HG02943 (cell line): Measurements from ENCODE around the gene BUD23.
"Not testable (repeated sequence)": the region's sequence is repeated elsewhere in the genome, so short reads cannot be mapped to it uniquely, and the experiment has no call there.

Experiments
- ATAC-seq: cut with Tn5 transposase; IDR thresholded peaks from one replicate; pipeline ENCODE4 v1.9.1; 2021; ENCODE audit warnings: mild to moderate bottlenecking, low read depth, moderate library complexity; ENCODE audit not compliant: unreplicated experiment

BUD23 gene

DNA sequence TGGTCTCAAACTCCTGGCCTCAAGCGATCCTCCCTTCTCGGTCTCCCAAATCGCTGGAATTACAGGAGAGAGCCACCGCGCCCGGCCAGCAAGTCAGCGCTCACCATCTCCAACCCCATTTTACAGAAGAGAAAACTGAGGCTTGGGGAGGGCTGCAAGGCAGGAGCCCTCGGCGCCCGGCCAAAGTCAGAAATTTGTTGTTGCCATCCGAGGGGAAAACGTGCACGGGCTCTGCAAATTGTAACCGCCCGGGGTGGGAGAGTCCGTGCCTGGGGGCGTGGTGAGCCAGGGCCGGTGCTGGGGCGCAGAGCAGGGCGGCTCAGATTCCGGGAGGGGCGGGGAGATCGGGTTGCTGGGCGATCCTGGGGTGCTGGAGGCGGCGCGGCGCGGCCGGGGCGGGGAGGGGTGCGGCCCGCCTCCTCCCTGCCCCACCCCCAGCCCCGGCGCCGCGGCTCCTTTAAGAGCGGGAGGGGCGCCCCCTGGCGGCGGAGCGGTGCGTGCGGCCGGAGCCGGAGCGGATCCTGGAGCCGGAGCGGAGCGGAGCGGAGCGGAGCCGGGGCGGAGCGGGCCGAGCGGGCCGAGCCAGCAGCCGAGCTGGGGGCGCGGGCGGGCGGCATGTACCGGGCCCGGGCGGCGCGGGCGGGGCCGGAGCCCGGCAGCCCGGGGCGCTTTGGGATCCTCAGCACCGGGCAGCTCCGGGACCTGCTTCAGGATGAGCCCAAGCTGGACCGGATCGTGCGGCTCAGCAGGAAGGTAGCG, 15.9 kb upstream of the BUD23 start, which contains the start of gene VPS37D:
Gene VPS37D, plus strand, starts transcription at position 488 of the 759 bp plus-strand sequence. Its CDS starts 128 bp downstream, at position 616.
- peak; percentile 88 for ATAC-seq

DNA sequence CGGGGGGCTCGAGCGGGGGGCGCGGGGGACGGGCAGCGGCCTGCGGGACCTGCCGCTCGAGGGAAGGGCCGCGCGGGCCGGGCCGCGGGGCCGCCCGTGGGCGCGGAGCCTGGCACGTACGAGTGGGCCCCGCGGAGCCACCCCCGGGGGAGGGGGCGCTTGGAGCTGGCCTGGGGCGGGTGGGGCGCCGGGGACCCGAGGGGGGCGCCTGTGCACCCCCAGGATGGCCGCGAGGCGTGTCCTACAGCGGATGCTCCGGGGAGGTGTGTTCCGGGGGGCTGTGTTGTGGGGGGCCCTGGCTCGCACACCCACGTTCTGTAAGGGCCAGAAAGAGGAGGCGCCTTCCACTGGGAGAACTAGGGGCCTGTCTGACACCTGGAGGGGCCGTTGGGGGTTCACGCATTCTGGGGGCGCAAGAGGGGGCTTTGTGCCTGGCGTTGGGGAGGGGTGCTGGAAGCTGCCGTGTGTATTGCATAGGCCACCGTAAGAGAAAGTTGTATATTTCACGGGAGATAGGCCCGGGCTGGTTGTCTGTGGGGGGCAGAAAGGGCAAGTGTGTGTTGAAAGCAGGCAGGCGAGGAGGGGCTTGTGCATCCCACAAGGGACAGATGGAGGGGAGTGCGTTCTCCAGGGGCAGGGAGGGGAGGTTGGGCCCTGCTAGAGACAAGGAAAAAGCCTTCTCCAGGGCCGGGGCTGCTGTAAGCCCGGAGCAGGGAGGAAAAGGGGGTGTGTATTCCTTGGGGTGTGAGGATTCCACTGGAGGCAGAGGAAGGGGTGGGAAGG, 15.1 kb upstream of the BUD23 start:
- ATAC-seq: no peak

DNA sequence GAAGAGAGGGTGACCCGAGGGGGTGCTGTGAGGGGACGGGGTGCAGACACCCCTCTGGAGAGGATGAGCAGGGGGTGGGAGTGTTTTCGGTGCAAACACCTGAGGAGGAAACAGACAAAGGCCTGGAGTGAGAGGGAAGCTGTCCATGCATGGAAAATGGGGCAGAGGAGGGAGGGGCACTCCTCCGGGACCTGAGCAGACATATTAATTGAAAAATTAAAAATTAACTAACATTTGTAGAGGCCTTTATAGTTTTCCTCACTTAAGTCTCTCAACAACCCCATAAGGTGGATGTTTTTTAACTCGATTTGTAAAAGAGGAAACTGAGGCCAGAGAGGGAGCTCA, 14.5 kb upstream of the BUD23 start:
- ATAC-seq: no peak

- no peak for ATAC-seq
Measured at GRCh38 chr7:73669288-73669701, 14.1 kb upstream of the BUD23 start.

- no peak for ATAC-seq
Measured at GRCh38 chr7:73669858-73670385, 13.5 kb upstream of the BUD23 start.

- no peak for ATAC-seq
Measured at GRCh38 chr7:73671322-73671661, 12.1 kb upstream of the BUD23 start.

GRCh38 chr7:73671857-73672445, 11.4 kb upstream of the BUD23 start:
- no peak for ATAC-seq

GRCh38 chr7:73674468-73675124, 8.8 kb upstream of the BUD23 start:
- ATAC-seq: no peak

DNA sequence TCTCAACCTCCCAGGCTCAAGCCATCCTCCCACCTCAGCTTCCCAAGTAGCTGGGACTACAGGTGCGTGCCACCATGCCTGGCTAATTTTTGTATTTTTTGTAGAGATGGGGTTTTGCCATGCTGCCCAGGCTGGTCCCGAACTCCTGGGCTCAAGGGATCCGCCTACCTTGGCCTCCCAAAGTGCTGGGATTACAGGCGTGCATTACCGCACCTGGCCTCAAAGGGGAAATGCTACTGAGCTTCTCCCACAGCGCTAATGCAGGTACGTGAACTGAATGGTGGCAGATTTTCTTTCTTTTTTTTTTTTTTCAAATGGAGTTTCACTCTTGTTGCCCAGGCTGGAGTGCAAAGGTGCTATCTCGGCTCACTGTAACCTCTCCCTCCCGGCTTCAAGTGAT, 7.3 kb upstream of the BUD23 start:
- not testable (repeated sequence) for ATAC-seq

DNA sequence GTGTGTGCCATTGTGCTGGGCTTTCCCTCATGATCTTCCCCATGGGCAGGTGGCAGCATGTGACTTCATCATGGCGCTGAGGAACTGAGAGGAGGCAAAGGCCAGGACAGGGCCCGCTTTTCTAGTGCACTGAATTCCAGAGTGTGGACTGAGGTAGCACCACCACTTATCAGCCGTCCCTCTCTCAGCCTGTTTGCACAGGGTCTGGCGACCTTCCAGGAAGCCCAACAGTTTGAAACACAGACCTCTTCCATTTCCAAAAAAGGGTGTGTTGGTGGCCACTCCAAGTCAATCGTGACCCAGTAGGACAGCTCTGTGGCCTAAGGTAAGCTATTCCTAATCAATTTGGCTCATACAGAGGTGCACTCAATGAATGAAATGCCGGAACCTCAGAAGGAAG, 4.5 kb upstream of the BUD23 start:
- no peak for ATAC-seq

DNA sequence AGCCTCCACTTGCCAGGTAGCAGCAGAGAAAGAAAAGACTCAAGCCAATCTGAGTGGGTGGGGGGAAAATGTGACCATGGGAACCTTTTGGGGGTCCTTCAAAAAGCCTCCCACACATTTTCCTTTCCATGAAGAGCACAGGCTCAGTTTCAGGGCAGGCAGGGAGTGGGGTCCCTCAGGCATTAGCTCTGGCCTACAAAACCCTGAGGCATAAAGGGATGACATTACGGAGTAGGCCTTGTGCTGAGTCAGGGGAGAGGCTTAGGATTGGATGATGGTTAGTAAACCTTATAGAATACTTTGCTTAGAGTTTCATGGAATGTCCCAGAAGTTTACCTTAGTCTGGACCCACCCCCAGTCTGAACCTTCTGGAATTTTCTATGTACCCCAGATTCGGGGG, 3.7 kb upstream of the BUD23 start:
- ATAC-seq: no peak

- ATAC-seq: no peak
Measured at GRCh38 chr7:73680501-73680900, 2.9 kb upstream of the BUD23 start.

GRCh38 chr7:73681031-73681430, 2.4 kb upstream of the BUD23 start:
- no peak for ATAC-seq

- no peak for ATAC-seq
Measured at GRCh38 chr7:73682745-73683055, 697 bp upstream of the BUD23 start.

DNA sequence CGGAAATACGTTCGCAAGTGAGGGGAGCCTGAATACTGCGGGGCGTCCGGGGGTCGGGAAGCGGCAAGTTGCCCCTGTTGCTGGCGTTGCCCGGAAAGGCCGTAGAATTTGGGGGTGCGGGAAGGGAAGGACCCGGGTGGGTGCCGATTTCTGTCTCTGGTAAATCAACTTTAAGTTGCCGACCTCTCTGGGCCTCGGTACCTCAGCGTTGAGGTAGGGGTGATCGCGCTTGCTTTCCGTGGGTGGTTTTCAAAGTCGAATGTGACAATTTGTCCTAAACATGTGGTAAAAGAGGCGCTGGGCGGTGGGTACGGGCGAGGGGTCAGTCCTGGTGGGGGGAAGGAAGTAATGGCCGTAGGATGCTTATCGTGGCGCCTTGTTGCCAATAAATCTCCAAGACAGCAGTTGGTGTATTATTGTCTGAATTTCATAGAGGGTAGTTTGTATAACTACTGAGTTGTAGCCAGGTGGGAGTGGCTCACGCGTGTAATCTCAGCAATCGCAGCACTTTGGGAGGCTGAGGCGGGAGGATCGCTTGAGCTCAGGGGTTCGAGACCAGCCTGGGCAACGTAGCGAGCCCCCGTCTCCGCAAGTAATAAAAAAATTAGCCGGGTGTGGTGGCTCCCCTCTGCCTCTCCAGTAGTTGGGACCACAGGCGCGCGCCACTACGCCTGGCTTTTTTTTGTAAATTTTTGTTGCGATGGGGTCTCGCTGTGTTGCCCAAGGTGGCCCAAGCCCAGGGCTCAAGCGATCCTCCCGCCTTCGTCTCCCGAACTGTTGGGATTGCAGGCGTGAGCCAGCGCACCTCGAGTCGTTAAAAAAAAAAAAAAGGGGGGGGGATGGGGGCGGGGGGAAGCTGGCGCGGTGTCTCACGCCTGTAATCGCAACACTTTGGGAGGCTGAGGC, 644 bp downstream of the BUD23 start:
- no peak for ATAC-seq

DNA sequence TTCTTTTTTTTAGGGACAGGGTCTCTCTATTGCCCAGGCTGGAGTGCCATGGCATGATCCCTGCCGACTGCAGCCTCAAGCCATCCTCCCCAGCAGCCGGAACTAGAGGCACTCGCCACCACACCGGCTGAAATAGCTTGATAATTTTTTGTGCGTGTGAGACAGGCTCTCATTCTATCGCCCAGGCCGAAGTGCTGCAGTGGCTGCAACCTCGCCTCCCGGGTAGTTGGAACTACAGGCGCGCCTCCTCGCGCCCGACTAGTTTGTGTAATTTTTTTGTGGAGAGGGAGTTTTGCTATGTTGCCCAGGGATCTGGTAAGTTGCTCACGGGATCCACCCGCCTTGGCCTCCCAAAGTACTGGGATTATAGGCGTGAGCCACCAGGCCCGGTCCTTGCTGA, 1.9 kb downstream of the BUD23 start:
- no peak for ATAC-seq

DNA sequence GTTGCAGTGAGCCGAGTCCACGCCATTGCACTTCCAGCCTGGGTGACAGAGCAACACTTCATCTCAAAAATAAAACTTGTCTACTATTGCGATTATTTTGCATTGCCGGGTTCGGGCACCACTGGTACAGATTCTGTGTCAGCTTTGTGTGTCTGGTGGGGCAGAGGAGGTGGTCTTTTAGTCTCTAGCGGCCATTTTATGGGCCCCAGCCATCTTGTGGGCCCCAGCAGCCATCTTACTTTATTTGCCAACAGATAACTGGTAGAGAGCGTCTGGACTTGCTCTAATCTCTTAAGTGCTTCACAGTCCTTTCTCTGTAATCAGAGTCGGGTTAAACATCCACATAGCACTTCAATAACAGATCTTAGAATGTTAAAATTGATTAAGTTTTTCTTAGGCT, 4.9 kb downstream of the BUD23 start:
- no peak for ATAC-seq

GRCh38 chr7:73690646-73691045, 7.2 kb downstream of the BUD23 start:
- no peak for ATAC-seq

GRCh38 chr7:73696372-73696771, 13.0 kb downstream of the BUD23 start:
- no peak for ATAC-seq

- no peak for ATAC-seq
Measured at GRCh38 chr7:73698410-73698809, 15.0 kb downstream of the BUD23 start.
